SK-MEL-5 (cell line): ENCODE data around the gene PIKFYVE. TPM values are rescaled to one million over a fixed set of nuclear protein-coding genes. Genes with fewer than 3 reads are reported as not detected.

Experiments used
- DNase-seq: peaks from one replicate; pipeline ENCODE4 v3.0.0-alpha.2; 2016; ENCODE audit warnings: low read depth, low spot score
- in situ Hi-C: cut with HindIII; loops from 2 replicates; pipeline ENCODE4 v1.10.0; 2016; ENCODE audit warnings: low sequenced_read_pairs, high pct_unique_total_duplicates, low pct_unique_long_range_greater_than_20kb
- total RNA-seq: library from RNA; depleted of rRNA; stranded (reverse); fragments of >200 nt; shearing (Covaris generic); gene quantifications from 2 replicates; pipeline ENCODE4 v1.2.3, GENCODE V29; 2014

The PIKFYVE gene
- total RNA-seq, 1 experiment from 2014 or later: 50.9 TPM

GRCh38 chr2:208280933-208281332 lies 14.9 kb downstream of the PIKFYVE start:
- in situ Hi-C loops: no loop called here
- no peak for DNase-seq

- in situ Hi-C loops: no loop called here
- no peak for DNase-seq
Measured at GRCh38 chr2:208285853-208286252, 19.8 kb downstream of the PIKFYVE start.

- in situ Hi-C loops: no loop called here
- no peak for DNase-seq
Measured at GRCh38 chr2:208294482-208295024, 28.5 kb downstream of the PIKFYVE start.

- DNase-seq: no peak
- in situ Hi-C loops: no loop called here
Measured at GRCh38 chr2:208295834-208296233, 29.8 kb downstream of the PIKFYVE start.

GRCh38 chr2:208296610-208297009 lies 30.6 kb downstream of the PIKFYVE start:
- DNase-seq: no peak

GRCh38 chr2:208297961-208298360 lies 31.9 kb downstream of the PIKFYVE start:
- DNase-seq: no peak
- in situ Hi-C loops: no loop called here

More at GRCh38 chr2:208296610-208297009, 30.6 kb downstream of the PIKFYVE start:
- in situ Hi-C loops: no loop called here

GRCh38 chr2:208300847-208301618 lies 35.0 kb downstream of the PIKFYVE start:
- in situ Hi-C loops: no loop called here

GRCh38 chr2:208304157-208304556 lies 38.1 kb downstream of the PIKFYVE start:
- no peak for DNase-seq
- in situ Hi-C loops: no loop called here

More at GRCh38 chr2:208300847-208301618, 35.0 kb downstream of the PIKFYVE start:
- DNase-seq: no peak

GRCh38 chr2:208304695-208305094 lies 38.6 kb downstream of the PIKFYVE start:
- no peak for DNase-seq
- in situ Hi-C loops: no loop called here

GRCh38 chr2:208306291-208306690 lies 40.2 kb downstream of the PIKFYVE start:
- no peak for DNase-seq
- in situ Hi-C loops: no loop called here

GRCh38 chr2:208311321-208311720 lies 45.3 kb downstream of the PIKFYVE start:
- DNase-seq: no peak
- in situ Hi-C loops: no loop called here

GRCh38 chr2:208311954-208312353 lies 45.9 kb downstream of the PIKFYVE start:
- no peak for DNase-seq
- in situ Hi-C loops: no loop called here

GRCh38 chr2:208315081-208315788 lies 49.2 kb downstream of the PIKFYVE start:
- in situ Hi-C loops: no loop called here
- DNase-seq: no peak

- in situ Hi-C loops: no loop called here
Measured at GRCh38 chr2:208318127-208318526, 52.1 kb downstream of the PIKFYVE start.

GRCh38 chr2:208319391-208319790 lies 53.3 kb downstream of the PIKFYVE start:
- in situ Hi-C loops: no loop called here
- no peak for DNase-seq

More at GRCh38 chr2:208318127-208318526, 52.1 kb downstream of the PIKFYVE start:
- DNase-seq: no peak

GRCh38 chr2:208320686-208321085 lies 54.6 kb downstream of the PIKFYVE start:
- in situ Hi-C loops: no loop called here
- DNase-seq: no peak

GRCh38 chr2:208326016-208326415 lies 60.0 kb downstream of the PIKFYVE start:
- in situ Hi-C loops: no loop called here
- peak; percentile 18 for DNase-seq

- in situ Hi-C loops: no loop called here
Measured at GRCh38 chr2:208329485-208329884, 63.4 kb downstream of the PIKFYVE start.

GRCh38 chr2:208334230-208334629 lies 68.2 kb downstream of the PIKFYVE start:
- DNase-seq: no peak
- in situ Hi-C loops: no loop called here

More at GRCh38 chr2:208329485-208329884, 63.4 kb downstream of the PIKFYVE start:
- DNase-seq: no peak
